SK-N-SH treated with all-trans-retinoic acid at 6 μM for 48 hours (cell line): ENCODE data around the gene ADGRV1.

Source experiments
- ATAC-seq: fragments of 200-7000 bp; cut with Tn5 transposase; 3 replicates; pipeline ENCODE4 v1.9.1; 2020; ENCODE audit warnings: mild to moderate bottlenecking, moderate library complexity
- ARNTL ChIP-seq: fragments of 450-650 bp; formaldehyde crosslinking; IDR thresholded peaks from 2 replicates; pipeline ENCODE4 v1.5.0; 2020; ENCODE audit warnings: low read depth, mild to moderate bottlenecking, moderate library complexity, borderline replicate concordance
- BACH2 ChIP-seq: fragments of 250-450 bp; sonication (Bioruptor Pico); IDR thresholded peaks from 2 replicates; pipeline ENCODE4 v1.9.0; 2021; ENCODE audit warnings: mild to moderate bottlenecking, borderline replicate concordance
- CSDC2 ChIP-seq: fragments of 250-450 bp; sonication (Bioruptor Pico); IDR thresholded peaks from 2 replicates; pipeline ENCODE4 v1.5.0; 2020; ENCODE audit warnings: mild to moderate bottlenecking, moderate library complexity
- CSRNP3 ChIP-seq: fragments of 250-450 bp; sonication (Bioruptor Pico); IDR thresholded peaks from 2 replicates; pipeline ENCODE4 v1.5.1; 2021; ENCODE audit warnings: mild to moderate bottlenecking, moderate library complexity
- ESRRG ChIP-seq: fragments of 250-450 bp; sonication (Bioruptor Pico); IDR thresholded peaks from 2 replicates; pipeline ENCODE4 v1.6.1; 2021; ENCODE audit warnings: mild to moderate bottlenecking
- GLIS3 ChIP-seq: fragments of 250-450 bp; sonication (Bioruptor Pico); IDR thresholded peaks from 2 replicates; pipeline ENCODE4 v1.5.0; 2020; ENCODE audit warnings: mild to moderate bottlenecking, moderate library complexity
- ISL1 ChIP-seq: fragments of 250-450 bp; sonication (Bioruptor Pico); IDR thresholded peaks from 2 replicates; pipeline ENCODE4 v2.1.2; 2022; ENCODE audit warnings: mild to moderate bottlenecking, moderate library complexity
- OSR1 ChIP-seq: fragments of 250-450 bp; sonication (Bioruptor Pico); IDR thresholded peaks from 2 replicates; pipeline ENCODE4 v1.8.0; 2022; ENCODE audit warnings: moderate library complexity, mild to moderate bottlenecking, inconsistent platforms
- PATZ1 ChIP-seq: fragments of 250-450 bp; sonication (Bioruptor Pico); IDR thresholded peaks from 2 replicates; pipeline ENCODE4 v1.8.0; 2020; ENCODE audit warnings: mild to moderate bottlenecking, moderate library complexity, borderline replicate concordance
- POU6F1 ChIP-seq: fragments of 250-450 bp; sonication (Bioruptor Pico); IDR thresholded peaks from 2 replicates; pipeline ENCODE4 v1.8.0; 2021; ENCODE audit warnings: low read depth, mild to moderate bottlenecking, moderate library complexity, borderline replicate concordance
- PPARA ChIP-seq: fragments of 250-450 bp; sonication (Bioruptor Pico); IDR thresholded peaks from 2 replicates; pipeline ENCODE4 v1.5.0; 2020; ENCODE audit warnings: mild to moderate bottlenecking, borderline replicate concordance
- RARB ChIP-seq: fragments of 250-450 bp; sonication (Bioruptor Pico); IDR thresholded peaks from 2 replicates; pipeline ENCODE4 v1.8.0; 2021; ENCODE audit warnings: mild to moderate bottlenecking, moderate library complexity
- SNAI2 ChIP-seq: fragments of 250-450 bp; sonication (Bioruptor Pico); IDR thresholded peaks from 2 replicates; pipeline ENCODE4 v1.5.0; 2020; ENCODE audit warnings: mild to moderate bottlenecking, moderate library complexity
- TCF4 ChIP-seq: fragments of 250-450 bp; sonication (Bioruptor Pico); IDR thresholded peaks from 2 replicates; pipeline ENCODE4 v1.8.0; 2021; ENCODE audit warnings: mild to moderate bottlenecking, moderate library complexity, borderline replicate concordance
- TOX ChIP-seq: fragments of 250-450 bp; sonication (Bioruptor Pico); IDR thresholded peaks from 2 replicates; pipeline ENCODE4 v1.8.0; 2021; ENCODE audit warnings: mild to moderate bottlenecking, moderate library complexity, borderline replicate concordance
- TSHZ2 ChIP-seq: fragments of 250-450 bp; sonication (Bioruptor Pico); IDR thresholded peaks from 2 replicates; pipeline ENCODE4 v1.5.0; 2020; ENCODE audit warnings: mild to moderate bottlenecking, moderate library complexity
- ZC3H10 ChIP-seq: fragments of 250-450 bp; sonication (Bioruptor Pico); IDR thresholded peaks from 2 replicates; pipeline ENCODE4 v1.5.1; 2021; ENCODE audit warnings: mild to moderate bottlenecking, moderate library complexity
- ZFP3 ChIP-seq: fragments of 250-450 bp; sonication (Bioruptor Pico); IDR thresholded peaks from 2 replicates; pipeline ENCODE4 v1.5.0; 2020; ENCODE audit warnings: mild to moderate bottlenecking, moderate library complexity
- ZNF565 ChIP-seq: fragments of 450-650 bp; formaldehyde crosslinking; conservative IDR thresholded peaks from 2 replicates; pipeline ENCODE4 v1.5.0; 2020; ENCODE audit warnings: low read depth, mild to moderate bottlenecking, moderate library complexity
- ZNF70 ChIP-seq: fragments of 450-650 bp; formaldehyde crosslinking; IDR thresholded peaks from 2 replicates; pipeline ENCODE4 v1.5.0; 2020; ENCODE audit warnings: mild to moderate bottlenecking, moderate library complexity
- ZNF8 ChIP-seq: fragments of 450-650 bp; formaldehyde crosslinking; IDR thresholded peaks from 2 replicates; pipeline ENCODE4 v1.5.0; 2020; ENCODE audit warnings: mild to moderate bottlenecking, moderate library complexity

Gene ADGRV1

GRCh38 chr5:90890180-90890579, 331.6 kb downstream of the ADGRV1 start:
- TF ChIP-seq ESRRG (CRISPR knock-in tag), result no peak
- TF ChIP-seq TCF4 (CRISPR knock-in tag), result no peak
- no peak for TF ChIP-seq ZNF8 (CRISPR knock-in tag)
- no peak for ATAC-seq

GRCh38 chr5:90894866-90895420, 336.3 kb downstream of the ADGRV1 start:
- no peak for ATAC-seq
- TF ChIP-seq ZFP3 (CRISPR knock-in tag) (no peak), ISL1 (CRISPR knock-in tag) (no peak), CSDC2 (CRISPR knock-in tag) (no peak), CSRNP3 (CRISPR knock-in tag) (no peak), ZC3H10 (CRISPR knock-in tag) (no peak), ESRRG (CRISPR knock-in tag) (no peak), PPARA (CRISPR knock-in tag) (no peak), OSR1 (CRISPR knock-in tag) (no peak), GLIS3 (CRISPR knock-in tag) (no peak), POU6F1 (CRISPR knock-in tag) (no peak), TCF4 (CRISPR knock-in tag) (no peak), ZNF565 (CRISPR knock-in tag) (no peak), RARB (CRISPR knock-in tag) (no peak), PATZ1 (CRISPR knock-in tag) (no peak), ZNF70 (CRISPR knock-in tag) (no peak), TSHZ2 (no peak), TOX (CRISPR knock-in tag) (no peak), BACH2 (CRISPR knock-in tag) (no peak), SNAI2 (CRISPR knock-in tag) (no peak), ZNF8 (CRISPR knock-in tag) (no peak)

- no peak for ATAC-seq
- TF ChIP-seq GLIS3 (CRISPR knock-in tag), result no peak
- no peak for TF ChIP-seq TOX (CRISPR knock-in tag)
- TF ChIP-seq ZNF70 (CRISPR knock-in tag), result no peak
- TF ChIP-seq TCF4 (CRISPR knock-in tag), result no peak
- no peak for TF ChIP-seq ARNTL
- TF ChIP-seq ZNF8 (CRISPR knock-in tag), result no peak
- TF ChIP-seq, all 23 proteins: peak for 0
Observed at GRCh38 chr5:90897618-90898017, 339.0 kb downstream of the ADGRV1 start.
